NCI-H1105 (cell line): Measurements from ENCODE around the gene P3H4.
A peak's percentile ranks its signal among the peaks of the same experiment; 100 is the strongest.

ENCODE experiments used
- DNase-seq: peaks from one replicate; lab custom pipeline; 2025; lab: John Stamatoyannopoulos, UW

The P3H4 gene

DNA sequence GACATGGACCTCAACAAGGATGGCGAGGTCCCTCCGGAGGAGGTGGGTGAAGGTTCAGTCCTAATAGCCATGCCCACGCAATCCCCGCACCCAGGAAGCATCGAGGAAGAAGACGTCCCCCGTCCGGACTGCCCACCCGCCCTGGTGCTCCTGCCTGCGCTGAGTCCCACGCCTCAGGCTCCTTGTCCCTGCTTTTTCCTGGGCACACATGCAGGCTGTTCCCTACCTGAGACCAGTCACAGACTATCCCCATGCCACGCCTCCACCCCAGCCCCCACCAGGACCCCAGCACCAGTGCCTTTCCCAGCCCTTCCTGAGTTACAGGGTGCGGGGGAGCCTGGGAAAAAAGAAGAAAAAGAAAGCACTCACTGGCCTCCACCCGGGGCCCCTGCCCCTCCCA, 10.0 kb upstream of the P3H4 start:
- DNase-seq = no peak

DNA sequence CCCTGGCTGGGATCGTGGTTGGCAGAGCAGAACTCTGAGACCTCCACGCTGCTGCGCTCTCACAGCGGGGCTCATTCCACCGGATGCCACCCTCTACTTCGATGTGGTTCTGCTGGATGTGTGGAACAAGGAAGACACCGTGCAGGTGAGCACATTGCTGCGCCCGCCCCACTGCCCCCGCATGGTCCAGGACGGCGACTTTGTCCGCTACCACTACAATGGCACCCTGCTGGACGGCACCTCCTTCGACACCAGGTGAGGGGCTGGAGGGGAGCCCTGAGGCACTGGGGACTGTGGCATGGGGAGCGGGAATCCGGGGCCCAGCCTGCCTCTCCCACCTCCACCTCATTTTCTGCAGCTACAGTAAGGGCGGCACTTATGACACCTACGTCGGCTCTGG, 6.3 kb upstream of the P3H4 start:
- no peak for DNase-seq

DNA sequence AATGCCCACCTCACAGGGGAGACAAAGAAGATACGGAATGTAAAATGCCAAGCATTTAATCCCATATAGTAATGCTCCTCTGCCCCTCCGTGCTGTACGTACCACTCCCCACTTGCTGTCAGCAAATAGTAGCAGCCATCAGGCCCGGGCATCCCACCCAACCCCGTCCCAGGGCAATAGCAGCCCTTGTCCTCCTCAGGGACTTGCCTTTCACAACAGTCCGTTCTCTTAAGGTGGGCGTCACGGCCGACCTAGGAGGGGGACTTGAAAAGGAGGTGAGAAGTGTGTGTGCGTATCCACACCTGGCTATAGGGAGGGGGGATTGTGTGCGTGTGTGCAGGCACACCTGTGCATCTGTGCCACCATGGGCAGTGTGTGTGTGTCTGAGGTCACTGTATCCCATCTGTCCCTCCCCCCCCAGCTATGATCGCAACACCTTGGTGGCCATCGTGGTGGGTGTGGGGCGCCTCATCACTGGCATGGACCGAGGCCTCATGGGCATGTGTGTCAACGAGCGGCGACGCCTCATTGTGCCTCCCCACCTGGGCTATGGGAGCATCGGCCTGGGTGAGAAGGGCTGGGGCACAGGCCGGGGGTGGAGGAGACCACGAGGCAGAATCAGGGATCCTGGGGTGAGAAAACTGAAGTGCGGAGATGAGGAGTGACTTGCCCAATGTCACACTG, 5.0 kb upstream of the P3H4 start:
- DNase-seq = no peak

DNA sequence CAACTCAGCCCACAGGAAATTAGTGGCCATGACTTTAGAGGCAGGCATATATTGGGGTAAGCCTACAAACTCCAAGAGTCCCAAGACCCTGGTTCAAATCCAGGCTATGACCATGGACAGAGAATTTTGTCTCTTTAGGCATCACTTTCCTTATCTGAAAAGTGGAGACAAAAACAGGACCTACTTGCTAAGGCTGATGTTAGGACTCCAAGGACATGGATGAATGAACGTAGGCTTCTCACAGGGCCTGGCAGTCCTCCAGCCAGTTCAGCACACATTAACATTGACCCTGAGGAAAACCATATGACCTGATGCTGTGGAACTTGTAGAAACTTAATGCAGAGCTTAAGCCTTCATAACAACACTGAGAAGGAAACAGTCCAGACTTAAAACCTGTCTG, 2.4 kb upstream of the P3H4 start:
- no peak for DNase-seq

DNA sequence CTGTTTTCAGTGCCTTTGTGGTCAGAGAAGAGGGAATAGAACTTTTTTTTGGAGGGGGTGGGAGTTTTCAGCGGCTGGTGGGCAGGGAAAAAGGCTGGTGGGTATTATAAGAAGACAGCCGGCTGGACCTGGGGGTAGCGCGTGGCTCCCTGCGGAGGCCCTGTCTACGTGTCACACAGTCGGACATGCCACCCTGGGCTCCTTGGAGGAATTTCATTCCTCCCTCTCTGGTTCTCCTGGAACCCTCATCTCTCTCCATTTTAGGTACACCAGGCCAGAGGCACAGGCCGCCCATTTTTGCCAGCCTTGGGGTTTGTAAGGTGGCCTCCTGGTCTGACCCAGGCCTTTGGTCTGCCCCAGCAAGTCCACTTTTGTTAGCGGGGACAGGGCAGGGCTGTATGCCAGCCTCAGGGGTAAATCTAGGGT, 2.0 kb upstream of the P3H4 start:
- DNase-seq = no peak

DNA sequence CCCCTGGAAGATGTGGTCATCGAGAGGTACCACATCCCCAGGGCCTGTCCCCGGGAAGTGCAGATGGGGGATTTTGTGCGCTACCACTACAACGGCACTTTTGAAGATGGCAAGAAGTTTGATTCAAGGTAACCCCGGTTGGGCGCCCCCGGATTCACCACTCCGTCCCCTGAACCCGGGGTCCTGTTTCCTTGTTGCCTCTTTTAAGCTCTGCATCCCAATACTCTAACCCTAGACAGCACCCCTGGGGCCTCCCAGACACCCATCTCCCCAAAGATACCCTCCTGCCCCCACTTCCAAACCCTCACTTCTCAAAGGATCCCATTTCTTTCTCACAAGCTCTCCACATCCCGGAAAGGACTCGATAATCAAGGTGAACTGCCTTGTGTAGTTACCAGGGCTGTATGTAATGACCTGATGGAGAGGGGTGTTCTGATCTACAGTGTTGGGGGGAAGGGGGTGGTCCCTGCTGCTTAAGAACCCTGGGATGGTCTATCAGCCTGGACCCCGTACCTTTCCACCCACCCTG, 1.5 kb upstream of the P3H4 start:
- DNase-seq = no peak

DNA sequence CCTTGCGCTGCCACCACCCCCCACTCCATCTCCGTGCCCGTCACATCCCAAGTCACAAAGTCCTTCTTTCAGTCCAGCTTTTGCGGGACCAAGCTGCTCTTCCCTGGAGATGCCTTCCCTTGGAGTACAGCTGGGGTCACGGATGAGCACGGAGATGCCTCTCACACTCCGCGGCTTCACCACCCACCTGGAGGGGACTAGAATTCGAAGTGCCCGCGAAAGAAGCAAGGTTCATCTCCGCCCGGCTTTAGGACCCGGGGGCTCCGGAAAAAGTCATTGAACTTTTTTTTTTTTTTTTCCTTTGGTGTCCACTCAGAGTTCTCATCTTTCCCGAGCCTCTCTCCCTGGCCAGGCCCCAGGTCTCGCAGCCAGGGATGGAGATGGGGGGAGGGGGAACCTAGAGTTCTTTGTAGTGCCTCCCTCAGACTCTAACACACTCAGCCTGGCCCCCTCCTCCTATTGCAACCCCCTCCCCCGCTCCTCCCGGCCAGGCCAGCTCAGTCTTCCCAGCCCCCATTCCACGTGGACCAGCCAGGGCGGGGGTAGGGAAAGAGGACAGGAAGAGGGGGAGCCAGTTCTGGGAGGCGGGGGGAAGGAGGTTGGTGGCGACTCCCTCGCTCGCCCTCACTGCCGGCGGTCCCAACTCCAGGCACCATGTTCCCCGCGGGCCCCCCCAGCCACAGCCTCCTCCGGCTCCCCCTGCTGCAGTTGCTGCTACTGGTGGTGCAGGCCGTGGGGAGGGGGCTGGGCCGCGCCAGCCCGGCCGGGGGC, 817 bp upstream of the P3H4 start, which contains the start of gene FKBP10:
TSS of gene FKBP10 (plus strand) at position 624 of the 771 bp plus-strand sequence. CDS start at position 655, 31 bp downstream.
- DNase-seq = peak; percentile 57

DNA sequence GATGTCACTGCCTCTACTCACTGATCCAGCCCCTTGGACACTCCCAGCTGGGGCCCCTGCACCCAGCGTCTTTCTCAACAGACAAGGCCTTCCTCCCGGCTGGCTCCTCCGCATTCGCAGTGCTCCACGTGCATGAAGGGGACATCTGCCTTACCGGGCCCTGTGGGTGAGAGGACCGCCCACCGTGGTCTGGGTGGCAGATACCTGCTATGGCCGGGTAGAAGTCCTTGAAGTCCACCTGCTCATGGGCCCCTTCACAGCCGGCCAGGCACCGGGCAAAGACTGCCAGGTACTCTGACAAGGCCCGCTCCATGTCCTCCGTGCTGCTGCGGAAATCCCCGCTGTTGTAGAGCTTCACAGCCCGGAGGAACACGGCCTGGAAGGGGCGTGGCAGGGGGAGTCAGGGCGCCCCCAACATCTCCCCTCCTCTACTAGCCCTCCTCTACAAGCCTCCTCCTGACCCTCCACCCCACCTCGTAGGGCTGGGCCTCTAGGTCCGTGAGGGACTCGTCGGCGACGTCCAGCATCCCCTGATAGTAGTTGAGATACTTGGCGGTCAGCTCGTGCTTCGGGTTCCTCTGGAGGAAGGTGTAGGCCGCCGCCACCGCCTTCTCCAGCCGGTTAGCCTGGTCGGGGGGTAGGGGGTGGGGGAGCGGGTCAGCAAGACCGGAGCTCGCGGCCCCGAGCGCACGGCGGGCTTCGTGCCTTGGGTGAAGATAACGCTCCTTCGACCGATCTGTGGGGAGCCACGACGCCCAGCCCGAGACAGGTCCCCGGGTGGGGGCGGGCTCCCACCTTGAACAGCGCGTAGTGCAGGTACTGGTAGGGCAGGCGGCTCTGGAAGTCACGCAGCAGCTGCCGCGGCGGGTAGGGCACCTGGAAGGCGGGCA, 845 bp downstream of the P3H4 start:
- DNase-seq = peak; percentile 52

DNA sequence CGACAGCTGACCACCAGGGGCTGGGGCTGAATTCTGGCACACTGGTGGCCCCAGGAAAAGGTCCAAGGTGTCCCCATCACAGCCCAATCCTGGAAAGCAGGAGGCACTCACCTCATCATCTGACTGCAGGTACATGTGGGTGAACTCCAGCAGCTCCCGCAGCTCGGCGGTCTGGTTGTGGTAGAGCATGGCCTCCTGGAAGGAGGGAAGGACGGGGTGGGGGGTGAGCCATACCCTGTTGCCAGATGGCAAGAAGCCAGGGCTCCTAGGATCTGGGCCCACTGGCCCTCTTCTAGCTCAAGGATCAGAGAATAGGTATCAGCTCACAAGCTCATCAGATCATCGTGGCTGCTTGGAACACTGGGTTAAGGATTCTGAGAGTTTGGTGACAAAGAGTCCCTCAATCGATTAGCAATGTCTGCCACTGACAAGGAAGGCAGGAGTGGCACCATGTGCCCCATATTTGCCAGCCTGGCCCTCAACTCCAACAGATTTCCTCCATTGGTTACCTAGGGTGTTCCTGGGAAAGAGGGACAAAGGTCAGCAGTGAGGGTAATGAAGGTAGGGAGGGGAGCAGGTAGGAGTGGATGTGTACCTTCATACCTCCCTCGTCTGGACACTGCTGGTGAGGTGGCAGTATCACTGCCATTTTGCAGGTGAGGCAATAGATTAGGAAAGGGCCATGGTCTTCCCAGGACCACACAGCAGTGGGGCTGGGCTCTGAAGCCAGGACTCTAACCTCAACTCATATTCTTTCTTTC, 4.9 kb downstream of the P3H4 start:
- DNase-seq = no peak

DNA sequence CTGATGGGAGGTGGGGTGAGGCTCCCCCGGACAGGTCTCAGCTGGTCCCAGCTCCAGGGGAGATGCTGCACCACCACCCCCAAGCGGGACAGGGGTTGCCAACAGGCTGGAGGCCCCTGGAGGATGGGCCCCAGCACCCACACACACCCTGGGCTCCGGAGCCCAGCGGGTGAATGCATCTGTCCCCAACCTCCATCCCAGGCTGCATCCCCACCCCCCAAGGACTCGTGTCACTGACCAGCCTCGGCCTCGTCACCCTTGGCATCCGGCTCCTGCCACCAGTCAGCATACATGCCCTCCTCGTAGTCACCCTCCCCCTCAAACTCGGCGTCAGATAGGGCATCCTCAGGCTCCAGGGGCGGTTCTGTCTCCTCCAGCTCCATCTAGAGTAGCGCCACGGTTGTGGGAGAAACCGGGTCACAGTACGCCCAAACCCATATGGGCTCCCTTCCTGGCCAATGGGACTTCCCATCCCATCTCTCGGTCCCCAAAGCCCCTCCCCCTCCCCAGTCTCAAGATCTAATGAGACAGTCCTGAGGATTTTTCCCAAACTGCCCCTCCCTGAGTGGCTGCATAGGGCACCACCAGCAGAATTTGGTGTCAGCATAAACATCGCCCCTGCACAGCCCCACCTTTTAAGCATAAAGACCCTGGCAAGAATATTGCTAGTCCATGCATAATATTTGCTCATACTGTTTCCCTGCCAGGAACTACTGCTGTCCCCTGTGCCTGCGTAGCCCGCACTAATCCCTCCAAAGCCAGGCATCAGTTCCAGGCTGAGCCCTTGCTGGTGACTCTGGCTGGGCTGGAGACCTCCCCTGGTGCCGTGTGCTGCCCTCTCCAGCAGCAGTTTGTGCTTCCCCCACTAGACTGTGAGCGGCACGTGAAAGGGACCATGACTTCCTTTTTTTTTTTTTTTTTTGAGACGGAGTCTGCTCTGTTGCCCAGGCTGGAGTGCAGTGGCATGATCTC, 8.4 kb downstream of the P3H4 start:
- DNase-seq = no peak

DNA sequence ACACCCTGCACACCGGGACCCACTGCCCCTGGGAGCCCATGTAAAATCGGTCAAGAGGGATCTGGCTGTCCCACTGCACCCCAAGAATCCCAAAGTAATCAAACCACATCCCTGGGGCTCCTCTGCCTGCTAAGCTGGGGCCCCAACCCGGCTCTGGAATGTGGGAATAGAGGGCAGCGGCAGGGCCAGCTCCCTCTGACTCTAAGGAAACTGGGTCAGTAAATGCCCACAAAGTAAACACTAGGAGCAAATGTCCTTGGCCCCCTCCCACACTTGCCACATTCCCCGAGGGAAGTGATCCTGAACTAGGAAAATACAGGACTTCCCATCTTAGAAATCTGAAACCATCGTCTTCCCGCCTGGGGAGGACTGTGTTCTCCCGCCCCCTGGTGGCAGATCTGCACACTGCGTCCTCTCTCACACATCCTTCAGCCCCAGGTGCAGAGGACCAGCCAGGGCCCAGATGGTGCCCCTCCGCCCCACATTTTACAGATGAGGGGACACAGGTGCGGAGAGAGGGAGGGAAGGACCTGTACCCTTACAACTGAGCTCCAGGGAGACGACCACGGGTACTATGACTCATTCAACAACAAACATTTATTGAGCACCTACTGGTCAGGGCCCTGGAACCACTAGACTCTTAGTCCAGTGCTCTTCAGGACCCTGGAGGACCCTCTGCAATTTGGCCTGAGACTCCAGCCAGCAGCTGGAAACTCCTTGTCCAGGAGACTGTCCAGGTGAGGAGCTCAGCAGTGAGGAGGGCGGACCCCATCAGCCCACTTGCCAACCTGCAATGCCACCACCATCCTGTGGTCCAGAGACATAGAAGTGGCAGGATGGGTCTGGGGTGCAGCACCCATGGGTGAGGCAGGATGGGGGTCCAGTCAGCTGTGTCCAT, 10.1 kb downstream of the P3H4 start:
- DNase-seq = peak; percentile 41

DNA sequence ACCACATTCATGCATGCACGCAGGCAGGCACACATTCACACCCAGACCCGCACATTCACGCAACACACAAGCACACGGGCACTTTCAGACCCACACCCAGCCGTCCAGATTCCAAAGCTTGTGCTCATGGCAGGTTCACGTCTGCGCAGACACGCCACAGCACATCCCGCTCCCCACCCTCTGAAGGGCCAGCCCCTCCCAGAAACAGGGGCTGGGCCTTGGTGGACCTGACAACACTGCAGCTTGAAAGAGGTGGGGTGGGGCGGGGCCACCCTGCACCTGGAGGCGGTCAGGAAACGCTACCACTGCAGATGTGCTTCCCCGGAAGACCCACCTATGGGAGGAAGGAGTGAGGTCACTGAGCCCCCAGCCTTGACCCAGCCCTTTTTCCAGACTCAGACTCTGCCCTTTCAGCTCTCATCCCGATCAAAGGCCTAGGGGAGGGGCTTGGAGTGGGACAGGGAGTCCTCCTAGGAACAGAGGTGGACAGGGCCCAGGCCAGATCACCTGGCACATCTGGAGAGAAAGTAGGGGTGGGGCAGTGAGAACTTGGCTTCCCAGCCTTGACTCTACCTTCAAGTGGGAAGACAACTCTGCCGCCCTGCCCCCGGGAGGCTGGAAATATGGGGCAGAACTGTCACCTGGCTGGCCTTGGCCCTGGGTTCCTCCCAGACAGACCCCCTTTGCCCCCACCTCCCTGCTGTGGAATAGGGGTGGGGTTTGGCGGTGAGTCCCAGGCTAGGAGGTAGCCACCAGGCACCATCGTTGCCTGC, 11.0 kb downstream of the P3H4 start:
- DNase-seq = no peak

DNA sequence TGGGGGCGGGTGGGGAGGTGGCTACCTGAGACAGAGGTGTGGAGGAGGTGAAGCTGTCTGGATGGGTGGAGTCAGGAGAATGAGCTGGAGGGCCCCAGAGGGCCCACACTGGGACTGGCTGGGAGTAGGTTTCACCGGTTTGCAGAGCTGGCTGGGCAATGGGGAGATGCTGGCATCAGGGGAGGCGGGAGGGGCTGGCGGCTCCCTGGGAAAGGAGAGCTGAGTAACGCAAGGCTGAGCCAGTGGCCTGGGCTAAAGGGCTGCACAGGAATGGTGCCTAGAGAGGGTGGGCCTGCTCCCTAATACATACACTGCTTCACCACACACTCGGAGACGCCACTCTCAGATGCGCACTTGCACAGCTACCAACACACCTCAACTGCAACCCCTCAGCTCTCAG, 12.4 kb downstream of the P3H4 start:
- no peak for DNase-seq

DNA sequence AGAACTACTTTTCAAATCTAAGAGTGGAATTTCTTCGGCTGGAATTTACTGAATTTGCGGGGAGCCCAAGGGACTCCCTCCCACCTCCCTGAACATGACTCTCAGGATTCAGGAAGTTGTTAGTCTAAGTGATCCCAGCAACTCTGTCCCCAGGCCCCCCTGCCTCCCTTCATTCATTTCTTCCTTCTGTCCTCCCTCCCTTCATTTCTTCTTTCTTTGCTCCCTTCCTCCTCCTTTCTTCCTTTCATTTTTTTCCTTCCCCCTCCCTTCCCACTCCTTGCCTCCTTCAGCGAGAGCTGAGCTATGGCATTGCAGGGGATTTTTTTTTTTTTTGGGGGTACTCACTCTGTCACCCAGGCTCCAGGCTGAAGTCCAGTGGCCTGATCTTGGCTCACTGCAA, 14.4 kb downstream of the P3H4 start:
- DNase-seq = no peak

DNA sequence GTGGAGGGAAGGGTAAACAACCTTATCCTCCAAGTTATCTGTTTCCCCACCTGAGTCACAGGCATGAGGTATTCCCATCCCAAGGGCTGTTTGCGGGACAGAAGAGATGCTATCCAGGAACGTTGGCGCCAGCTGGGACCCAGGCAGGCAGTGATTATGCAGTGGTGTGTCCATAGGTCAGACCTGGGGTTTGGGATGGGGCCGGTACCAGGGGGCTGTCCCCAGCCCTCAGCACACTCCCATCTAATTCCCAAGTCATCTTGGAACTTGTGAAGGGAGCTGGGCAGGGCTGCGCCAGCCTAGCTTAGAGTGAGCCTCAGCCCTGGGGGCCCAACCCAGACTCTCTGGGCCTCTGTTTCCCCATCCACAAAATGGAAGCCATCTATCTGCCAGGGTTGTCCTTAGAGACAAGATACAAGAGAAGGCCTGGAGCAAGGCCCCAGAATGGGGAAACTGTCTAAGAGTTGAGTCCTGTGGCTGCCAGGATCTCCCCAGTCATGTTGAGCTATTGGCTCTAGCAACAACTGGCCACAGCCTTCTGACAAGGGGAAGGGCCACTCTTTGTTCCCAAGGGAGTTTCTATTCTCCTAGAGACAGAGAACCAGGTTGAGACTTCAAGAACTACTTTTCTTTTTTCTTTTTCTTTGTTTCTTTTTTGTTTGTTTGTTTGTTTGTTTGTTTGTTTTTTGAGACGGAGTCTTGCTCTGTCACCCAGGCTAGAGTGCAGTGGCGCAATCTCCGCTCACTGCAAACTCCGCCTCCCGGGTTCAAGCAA, 15.4 kb downstream of the P3H4 start:
- no peak for DNase-seq

DNA sequence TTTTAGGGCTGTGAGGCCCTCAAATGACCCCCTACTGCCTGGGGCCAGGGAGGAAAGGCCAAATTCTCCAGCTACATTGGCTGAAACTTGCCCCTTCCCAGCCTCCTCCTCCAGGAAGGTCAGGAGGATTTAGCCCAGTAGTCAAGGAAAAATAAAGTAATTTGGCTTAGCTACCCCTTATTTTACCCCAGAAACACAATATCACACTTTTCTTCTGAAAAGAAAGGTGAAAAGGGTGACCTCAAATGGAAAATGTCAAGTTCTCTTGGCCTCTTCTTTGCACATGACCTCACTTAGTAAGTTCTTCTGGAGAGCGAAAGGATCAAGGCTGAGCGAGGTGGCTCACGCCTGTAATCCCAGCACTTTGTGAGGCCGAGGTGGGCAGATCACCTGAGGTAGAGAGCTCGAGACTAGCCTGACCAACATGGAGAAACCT, 17.2 kb downstream of the P3H4 start:
- no peak for DNase-seq

DNA sequence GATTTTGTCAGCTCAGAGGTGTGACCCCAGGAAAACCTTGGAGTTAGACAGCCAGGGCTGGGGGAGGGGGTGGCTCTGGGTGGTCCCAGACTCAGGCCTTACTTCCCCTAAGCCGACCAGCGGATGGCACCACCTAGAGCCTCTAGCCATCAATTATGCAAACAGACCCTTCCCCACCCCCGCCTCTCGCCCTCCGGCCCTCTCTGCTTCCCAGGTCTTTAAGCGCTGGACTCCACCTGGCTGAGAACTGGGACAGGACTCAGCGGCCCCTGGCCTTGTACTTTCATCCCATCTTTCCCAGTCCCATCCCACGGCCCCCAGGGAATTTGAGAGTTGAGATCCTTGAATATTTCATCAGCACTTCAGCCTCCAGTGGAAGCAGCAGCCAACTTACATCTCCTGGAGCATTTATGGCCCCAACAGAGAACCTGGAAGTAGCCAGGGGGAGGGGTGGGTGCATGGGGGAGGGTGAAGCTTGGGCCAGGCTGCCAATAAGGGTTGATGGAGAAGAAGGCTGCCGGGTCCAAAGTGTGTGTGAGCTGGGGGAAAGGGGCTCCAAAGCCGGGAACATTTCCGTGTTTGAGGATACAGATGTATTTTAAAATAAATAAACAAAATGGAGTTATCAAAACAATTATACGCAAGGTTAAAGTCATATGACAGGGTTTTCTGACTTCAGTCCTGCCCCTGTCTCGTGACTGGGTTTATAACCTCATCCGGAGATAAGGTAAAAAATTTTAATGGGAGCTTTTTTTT, 17.8 kb downstream of the P3H4 start:
- DNase-seq = no peak
